Activated naive CD4-positive, alpha-beta T cell (primary cell): ENCODE data around the gene RBM15.

ENCODE experiments used
- DNase-seq, 4 experiments: peaks; one replicate each; lab custom pipeline; 2025; lab: John Stamatoyannopoulos, UW

RBM15 gene, protein sequence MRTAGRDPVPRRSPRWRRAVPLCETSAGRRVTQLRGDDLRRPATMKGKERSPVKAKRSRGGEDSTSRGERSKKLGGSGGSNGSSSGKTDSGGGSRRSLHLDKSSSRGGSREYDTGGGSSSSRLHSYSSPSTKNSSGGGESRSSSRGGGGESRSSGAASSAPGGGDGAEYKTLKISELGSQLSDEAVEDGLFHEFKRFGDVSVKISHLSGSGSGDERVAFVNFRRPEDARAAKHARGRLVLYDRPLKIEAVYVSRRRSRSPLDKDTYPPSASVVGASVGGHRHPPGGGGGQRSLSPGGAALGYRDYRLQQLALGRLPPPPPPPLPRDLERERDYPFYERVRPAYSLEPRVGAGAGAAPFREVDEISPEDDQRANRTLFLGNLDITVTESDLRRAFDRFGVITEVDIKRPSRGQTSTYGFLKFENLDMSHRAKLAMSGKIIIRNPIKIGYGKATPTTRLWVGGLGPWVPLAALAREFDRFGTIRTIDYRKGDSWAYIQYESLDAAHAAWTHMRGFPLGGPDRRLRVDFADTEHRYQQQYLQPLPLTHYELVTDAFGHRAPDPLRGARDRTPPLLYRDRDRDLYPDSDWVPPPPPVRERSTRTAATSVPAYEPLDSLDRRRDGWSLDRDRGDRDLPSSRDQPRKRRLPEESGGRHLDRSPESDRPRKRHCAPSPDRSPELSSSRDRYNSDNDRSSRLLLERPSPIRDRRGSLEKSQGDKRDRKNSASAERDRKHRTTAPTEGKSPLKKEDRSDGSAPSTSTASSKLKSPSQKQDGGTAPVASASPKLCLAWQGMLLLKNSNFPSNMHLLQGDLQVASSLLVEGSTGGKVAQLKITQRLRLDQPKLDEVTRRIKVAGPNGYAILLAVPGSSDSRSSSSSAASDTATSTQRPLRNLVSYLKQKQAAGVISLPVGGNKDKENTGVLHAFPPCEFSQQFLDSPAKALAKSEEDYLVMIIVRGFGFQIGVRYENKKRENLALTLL

DNA sequence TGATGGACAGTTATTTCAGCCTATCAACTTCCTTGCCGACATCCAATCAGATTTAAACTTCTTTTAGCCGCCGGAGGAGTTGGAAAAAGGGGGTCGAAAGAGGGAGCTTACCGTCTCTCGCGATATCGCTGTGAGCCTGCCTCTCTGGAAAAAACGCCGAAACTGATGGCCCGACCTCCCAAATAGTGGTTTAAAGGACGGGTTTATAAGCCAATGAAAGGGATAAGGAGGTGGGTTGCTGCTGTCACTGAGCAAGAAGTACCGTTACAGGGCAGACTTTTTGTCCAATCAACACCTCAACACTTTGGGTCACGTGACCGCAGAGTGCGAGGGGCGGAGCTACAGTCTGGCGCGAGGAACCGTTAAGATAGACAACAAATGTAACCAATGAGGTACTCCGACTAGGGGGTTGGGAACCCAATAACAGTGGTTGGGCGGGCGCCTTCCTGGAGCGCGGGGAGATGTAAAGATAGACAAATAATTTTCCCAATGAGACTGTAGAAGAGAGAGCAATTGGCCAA is at the start of gene RBM15:
RBM15 (plus strand) TSS at position 492 of the 521 bp plus-strand sequence; CDS start at position 521, 29 bp downstream.
- DNase-seq = peak; percentile 84 to 92 (median 89)

DNA sequence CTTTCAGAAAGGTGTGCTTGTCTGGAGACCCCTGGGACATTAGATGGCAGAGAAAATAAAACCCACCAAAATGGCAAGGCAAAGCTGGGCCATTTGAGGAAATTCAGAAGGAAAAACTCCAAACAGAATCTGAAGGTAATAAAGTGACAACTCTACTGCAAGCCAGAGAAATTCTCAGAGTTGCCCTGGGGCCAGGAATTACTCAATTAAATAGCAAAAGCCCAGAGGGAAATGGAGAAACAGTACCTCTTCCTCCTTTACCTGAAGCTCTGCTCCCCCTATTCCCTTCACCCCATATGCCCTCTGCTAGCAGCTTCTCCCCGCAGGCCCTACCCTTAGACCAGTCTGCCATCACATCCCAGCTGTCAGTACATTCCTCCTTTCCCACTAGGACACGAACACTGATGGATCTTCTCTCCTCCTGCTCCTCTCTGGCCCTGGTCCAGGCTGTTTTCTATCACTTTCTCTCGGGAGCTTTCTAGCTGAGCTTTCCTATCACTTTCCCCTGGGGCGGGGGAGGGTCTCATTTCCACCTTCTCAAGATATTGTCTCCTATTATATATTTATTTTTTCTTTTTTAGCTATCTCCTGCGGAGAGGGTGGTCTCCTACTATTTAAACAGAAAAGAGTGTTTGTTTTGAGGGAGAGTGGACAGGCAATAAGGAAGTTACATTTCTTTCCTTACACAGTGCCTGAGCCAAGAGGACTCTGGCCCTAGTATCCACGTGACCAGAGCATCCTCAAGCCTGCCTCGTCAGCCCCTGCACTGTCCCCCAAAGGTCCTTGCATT is 47.7 kb upstream of the RBM15 start:
- no peak for DNase-seq

DNA sequence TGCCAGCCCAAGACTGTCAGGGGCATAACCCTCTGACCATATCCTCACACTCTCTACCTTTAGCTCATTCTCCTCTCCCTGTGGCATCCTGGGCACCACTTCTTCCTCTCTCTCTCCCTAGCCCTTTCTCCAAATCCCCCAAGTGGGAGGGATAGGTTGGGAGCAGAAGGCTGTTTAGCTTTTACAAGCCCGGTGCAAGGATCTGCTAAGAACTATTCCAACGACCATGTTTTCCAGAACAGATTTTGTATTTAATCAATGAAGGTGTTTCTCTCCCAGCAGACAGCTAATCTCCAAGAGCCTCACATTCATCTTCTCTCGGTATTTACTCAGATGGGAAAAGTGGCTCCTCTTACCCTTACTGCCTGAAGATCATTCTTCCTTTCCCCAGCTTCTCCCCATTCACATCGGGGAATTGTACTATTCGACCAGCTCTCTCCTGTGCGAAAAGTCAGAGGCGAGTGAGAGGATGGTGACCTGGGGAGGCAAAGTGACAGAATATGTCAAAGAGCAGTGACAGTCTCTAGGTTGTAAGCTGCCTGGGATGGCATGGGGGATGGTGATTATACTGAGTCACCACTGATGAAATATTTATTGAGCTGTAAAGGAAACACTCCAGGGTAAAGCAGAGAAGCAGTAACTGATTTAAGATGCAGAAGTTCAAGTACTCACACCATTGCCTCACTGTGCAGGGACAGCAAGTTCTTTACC is 47.0 kb upstream of the RBM15 start:
- no peak for DNase-seq

DNA sequence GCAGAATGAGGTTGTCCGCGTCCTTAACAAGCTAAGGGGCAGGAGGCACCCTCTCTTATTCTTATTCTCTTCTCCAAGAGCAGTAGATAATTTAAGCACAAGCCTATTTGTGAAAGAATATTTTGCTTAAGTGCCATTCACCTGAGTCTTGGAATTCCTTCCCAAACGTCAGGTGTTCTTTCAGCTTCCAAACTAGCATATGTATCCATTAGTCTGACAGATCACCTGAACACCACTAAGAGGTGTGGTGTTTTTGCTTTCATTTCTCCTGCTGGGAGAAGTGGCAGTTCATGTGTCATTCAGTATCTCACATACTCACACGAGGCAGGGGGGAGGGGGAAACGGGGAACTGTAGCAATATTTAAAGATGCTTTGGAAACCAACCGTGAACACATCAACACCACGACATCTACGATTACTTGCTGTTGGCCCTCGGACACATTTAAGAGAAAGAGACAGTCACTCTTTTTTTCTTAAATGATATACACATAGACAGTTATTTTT is 45.5 kb upstream of the RBM15 start:
- no peak for DNase-seq

DNA sequence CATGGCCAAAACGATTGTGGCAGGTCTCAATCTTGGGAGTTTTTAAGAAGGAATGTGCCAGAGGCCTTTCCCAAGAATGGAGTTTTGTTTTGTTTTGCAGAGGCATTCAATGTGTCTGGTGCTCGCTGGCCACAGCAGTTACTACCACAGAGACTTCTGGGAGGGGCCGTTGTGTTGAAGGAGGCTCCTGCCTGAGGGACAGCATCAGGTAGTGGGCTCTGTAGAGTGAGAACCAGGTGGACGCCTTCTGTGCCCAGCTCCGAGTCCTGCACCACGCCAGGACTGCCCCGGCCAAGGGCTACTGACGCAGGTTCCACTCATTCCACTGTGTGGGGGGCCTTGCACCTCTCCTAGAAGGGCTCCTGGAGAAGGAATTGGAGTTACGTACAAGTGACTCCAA is 44.9 kb upstream of the RBM15 start:
- DNase-seq = no peak

DNA sequence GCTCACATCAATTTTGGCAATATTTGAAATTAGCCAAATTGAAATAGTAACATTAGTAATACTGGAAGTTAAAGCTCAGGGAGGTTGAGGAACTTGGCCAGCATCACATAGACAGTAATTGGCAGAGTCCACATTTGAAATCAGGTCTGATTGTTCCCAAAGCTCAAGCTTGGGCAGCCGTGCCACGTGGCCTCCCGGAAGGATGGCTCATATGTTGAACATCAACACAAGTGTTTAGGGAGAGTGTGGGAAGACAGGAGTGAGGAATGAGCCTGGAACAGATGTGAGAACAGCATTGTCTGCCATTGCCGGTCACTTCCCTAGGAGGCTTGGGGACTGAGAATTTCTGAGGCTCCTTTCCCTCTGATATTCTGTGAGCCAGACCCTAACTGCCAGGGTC is 40.2 kb upstream of the RBM15 start:
- no peak for DNase-seq

DNA sequence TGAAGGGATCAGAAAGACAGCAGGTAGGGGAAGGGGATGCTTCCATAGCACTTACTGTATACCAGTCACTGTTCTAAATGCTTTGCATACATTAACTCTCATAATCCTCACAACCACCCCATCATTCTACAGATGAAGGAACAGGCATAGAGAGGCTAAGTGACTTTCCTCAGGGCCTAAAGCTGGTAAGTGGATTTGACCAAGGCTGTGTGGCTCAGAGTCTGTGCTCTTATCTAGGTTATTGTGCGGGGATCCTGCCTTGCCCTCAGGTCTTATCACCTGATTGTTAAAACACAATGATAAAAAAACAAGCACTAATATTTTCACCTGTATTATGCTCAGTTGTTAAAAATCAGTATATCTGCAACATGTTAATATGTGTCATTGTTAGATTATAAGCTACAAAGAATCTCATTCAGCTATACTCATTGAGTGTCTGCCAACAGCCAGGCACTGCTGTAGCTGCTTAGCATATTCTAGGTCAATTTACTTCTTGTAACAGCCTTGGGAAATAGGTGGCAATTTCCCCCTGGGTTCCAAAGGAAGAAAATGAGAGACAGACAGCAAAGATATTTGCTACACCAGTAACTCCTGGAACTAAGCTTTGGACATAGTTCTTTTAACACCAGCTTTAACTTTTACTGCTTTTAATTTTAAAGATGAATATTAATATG is 38.6 kb upstream of the RBM15 start:
- DNase-seq = no peak

DNA sequence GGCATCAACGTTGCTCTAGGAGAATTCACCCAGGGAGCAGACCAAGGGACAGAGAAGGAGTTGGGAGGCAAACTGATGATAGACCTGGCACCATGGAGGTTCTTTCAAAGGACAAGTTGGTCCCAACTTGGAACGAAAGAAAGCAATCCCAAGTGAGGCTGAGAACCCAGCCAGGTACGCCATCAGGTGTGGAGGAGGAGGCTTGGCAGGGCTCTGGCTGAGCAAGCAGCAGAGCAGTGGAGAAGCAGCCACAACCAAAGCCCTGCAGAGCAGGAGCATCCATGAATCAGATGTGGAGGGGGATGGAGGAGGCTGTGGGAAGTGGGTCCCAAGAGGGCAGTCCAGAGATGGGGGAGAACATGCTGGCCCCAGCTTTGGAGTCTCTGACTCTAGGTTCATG is 36.3 kb upstream of the RBM15 start:
- no peak for DNase-seq

DNA sequence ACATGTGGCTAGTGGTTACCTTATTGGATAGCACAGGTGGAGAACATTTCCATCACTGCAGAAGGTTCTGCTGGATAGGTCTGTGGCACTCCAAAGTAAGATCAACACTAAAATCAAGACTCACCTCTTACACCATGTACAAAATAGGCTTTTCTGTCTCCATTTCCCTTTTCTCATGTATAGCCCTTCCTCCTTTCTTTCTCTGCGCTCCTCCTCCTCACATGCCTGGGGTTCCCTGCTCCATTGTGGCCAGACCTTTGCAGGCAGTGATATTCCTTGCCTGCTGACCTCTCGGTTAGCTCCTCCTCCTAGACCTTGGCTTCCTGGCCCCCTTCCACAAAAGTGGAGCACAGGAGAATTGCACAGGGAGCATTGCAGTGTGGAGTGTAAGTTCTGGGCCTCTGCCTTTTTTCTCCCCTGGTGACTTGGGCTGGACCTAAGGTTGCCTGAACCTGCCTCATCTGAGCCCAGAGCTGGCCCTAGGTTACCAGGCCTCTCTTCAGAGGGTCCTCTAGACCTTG is 33.2 kb upstream of the RBM15 start:
- no peak for DNase-seq

DNA sequence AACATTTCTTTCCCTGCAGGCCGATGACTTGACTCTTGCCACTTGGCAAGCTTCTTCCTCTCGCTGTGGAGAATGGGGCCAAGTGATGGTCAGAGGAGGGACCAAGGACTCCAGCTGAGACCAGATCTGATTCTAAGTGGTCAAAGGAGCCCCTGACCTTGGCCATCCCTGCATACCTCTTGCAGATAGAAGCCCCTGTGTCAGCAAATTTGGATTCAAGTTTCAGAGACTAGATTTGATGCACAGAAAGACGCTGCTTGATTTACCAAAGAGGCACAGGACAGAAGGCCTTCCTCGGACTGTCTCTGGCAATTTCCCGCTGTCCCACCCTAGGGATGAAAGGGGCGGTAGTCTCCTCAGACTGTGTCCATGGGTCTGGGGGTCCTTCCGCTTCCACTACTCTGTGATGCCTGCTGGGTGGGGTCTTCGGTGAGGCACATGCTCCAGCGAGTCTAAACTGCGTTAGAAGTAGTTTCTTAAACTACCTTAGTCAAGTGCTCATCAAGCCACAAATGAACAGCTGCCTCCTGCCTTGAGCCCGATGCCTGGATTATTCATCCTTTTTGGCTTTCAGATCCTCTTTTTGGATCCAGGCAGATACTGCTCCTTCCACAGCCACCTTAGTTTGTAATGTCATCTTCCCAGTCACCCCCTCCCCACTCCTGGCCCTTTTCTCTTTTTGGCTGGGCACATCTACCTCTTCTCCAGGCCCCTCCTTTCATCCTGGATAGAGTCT is 31.8 kb upstream of the RBM15 start:
- DNase-seq = no peak

DNA sequence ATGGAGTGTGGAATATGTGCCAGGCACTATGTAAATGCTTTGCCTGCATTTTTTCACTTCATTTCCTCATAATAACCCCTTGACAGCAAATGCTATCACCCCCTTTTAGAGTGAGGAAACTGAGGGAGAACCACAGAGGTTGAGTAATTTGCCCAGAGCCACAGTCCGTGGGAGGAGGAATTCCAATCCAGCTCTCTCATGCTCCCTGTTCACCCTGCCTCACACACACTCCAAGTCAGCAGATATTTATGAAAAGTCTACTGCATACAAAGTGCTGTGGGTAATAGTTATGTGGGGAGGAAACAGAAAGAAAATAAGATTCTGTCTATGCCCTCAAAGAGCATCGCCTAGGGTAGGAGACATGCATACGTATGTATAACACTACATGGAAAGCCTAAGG is 30.9 kb upstream of the RBM15 start:
- no peak for DNase-seq

DNA sequence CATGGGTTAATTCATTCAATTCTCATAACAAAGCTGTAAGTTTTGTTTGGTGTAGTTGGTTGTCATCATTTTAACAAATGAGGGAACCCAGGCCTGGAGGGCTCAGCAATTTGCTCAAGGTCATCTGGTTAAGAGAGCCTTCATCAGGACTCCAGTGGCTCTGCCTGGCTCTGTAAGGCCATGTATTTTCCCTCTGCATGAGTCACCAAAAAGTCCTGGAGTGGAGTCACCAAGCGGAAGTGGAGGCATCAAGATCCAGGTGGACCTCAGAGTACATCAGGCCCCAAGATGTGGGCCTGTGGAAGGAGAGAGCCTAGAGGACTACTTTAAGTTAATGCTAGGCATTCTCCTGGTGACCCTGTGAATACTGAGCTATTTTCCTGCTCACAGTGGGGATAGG is 30.0 kb upstream of the RBM15 start:
- no peak for DNase-seq

DNA sequence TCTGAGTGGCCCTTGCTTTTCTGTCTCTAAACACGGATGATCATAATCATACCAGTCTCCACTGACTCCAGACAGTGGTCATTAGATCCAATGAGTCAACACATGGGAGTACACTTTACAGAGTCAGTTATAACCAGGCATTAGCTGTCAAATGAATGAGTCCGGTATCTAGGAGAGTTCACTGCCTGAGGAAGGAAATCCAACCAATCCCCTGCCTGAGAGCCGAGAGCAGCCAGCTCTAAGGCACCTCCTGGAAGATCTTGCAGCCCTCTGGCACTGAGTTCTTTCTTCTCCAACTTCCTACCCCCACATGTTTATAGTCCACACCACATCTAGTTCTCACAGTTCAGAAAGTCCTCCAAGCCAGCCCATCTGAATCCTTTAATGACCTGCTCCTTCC is 29.4 kb upstream of the RBM15 start:
- no peak for DNase-seq

DNA sequence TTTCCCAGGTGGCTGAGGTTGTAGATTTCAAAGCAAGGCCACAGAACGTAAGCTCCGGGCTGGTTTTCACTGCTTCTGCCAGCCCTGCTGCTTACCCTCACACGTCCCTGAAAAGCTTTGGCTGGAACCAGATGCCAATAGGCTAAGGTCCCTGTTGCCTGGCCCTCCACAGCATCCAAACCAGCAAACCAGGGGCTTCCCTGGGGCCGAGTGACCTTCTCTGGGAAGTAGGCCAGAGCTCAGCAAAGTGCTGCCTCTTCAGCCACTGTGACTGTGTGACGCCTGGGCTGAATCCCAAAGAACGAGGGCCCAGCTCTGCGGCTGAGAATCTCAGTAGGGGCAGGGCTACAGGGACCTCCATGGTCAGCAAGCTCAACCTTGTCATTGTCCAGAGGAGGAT is 28.9 kb upstream of the RBM15 start:
- no peak for DNase-seq

DNA sequence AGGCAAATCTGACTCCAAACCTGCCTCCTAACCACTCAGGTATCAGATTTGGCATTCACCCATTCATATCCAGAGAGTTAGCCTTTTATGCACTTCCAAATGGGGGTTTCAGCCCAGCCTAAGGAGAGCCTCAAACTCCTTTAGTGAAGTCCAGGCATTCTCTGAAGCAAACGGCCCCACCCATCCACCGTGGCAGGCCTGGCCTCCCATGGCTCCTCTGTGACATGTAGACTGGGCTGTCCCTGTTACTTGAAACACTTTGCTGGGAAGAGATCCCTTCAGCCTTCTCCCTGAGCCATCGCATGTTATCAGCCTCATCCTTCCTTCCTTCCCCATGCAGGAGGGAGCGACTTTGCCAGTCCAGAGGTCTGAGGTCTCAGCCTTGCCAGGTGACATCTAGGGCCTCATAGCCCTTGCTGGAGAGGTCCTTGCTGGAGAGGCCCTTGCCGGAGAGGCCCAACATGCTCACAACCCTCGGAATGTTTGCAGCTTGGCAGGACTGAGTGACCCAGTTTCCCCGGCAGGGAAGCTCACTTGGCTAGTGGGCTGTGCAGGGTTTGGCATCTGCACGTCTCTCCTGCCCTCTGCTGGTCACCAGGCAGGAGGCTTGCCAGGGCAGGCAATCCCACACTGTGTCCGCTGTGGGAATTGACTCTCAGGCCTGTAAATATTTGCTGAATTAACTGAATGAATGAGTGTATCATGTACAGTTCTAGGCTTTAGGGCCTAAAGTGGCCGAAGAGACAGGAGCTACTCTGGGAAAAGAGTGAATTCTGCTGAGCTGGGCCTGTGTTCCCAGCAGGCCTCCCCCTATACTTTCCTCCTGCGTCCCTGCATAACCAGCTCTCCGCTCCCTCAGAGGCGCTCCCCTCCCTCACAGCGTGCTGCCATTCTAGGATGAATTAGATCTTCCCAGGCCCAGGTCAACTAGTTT is 26.7 kb upstream of the RBM15 start:
- DNase-seq = peak; percentile 35 to 67 (median 42)

DNA sequence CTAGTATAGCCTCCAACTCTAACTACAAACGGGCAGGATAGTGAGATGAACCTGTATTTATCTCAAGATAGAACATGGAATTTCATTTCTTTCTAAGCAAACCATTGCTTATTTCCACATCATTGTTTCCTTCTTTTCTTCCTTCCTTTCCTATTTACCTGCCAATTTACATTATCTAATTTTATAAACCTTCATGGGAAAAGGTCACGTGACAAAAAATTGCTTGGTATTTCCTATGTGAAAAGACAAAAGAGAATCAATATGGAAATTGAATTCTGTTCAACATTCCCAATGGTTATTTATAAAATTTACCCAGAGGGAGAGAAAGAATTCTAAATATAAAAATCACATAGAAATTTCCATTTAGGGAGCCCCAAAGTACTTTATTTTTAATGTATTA is 22.4 kb upstream of the RBM15 start:
- no peak for DNase-seq

DNA sequence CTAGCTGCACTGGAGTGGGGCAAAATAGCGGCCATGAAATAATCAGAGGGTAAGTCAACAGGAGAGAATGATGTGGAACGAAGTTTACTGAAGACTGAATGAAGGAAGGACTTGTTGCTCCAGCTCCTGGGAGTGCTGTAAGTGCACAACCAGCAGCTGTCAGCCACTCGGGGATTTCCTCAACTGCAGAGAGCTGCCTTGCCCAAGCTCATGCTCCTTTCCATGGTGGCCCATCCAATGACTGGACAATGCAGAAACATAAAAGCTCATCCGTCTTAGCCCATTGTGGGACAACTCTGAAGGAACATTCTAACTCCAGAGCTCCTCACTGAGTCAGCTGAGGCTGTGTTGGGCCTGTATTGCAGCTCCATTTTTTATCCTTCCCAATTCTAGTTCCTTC is 21.1 kb upstream of the RBM15 start:
- DNase-seq = no peak
